HG03378 (cell line): ENCODE measurements around the gene NOM1.

Source experiments
- ATAC-seq: cut with Tn5 transposase; IDR thresholded peaks from one replicate; pipeline ENCODE4 v1.9.1; 2021; ENCODE audit warnings: mild to moderate bottlenecking, moderate library complexity; ENCODE audit not compliant: unreplicated experiment

The NOM1 gene

GRCh38 chr7:157014635-157015555, 65.4 kb downstream of the NOM1 start:
- ATAC-seq = no peak

GRCh38 chr7:157016024-157016351, 66.5 kb downstream of the NOM1 start:
- ATAC-seq = no peak

- peak; percentile 75 for ATAC-seq
Observed at GRCh38 chr7:157016352-157017041, 67.0 kb downstream of the NOM1 start.

GRCh38 chr7:157017149-157017548, 67.6 kb downstream of the NOM1 start:
- no peak for ATAC-seq

- ATAC-seq = no peak
Observed at GRCh38 chr7:157017603-157018327, 68.3 kb downstream of the NOM1 start.

GRCh38 chr7:157018328-157018996, 69.0 kb downstream of the NOM1 start:
- no peak for ATAC-seq

- ATAC-seq = no peak
Observed at GRCh38 chr7:157018997-157019608, 69.6 kb downstream of the NOM1 start.

- ATAC-seq = no peak
Observed at GRCh38 chr7:157019718-157020451, 70.4 kb downstream of the NOM1 start.

- ATAC-seq = no peak
Observed at GRCh38 chr7:157020514-157021070, 71.1 kb downstream of the NOM1 start.

GRCh38 chr7:157021071-157021870, 71.8 kb downstream of the NOM1 start:
- no peak for ATAC-seq

- no peak for ATAC-seq
Observed at GRCh38 chr7:157021871-157022680, 72.6 kb downstream of the NOM1 start.
